Lower leg skin (tissue), 4 donors: ENCODE results near the gene MOK. TPM values are rescaled to one million over a fixed set of nuclear protein-coding genes. Genes with fewer than 3 reads are reported as not detected.
"Not testable (repeated sequence)": the region's sequence is repeated elsewhere in the genome, so short reads cannot be mapped to it uniquely, and the experiment has no call there.

Experiments used
- DNase-seq, 2 donors: peaks; one replicate each; pipeline ENCODE4 v3.0.0-alpha.2; 2019; ENCODE audit warnings: low spot score in 2 of 2
- H3K4me3 ChIP-seq: fragments of 200-600 bp; sonication (generic); 2 replicates; pipeline ENCODE4 v1.5.1; 2017; ENCODE audit warnings: mild to moderate bottlenecking, low read depth; ENCODE audit not compliant: poor library complexity, severe bottlenecking
- POLR2A ChIP-seq, 2 donors: fragments of 450-650 bp; IDR thresholded peaks; one replicate each; pipeline ENCODE4 v1.6.1; 2016 to 2017; ENCODE audit warnings: antibody characterized with exemption in 2 of 2, mild to moderate bottlenecking in 1 of 2, moderate library complexity in 1 of 2
- WGBS, 2 donors: methylation state at CpG; one replicate each; pipeline ENCODE4 v1.1.5; 2018; 5-methylcytosine and 5-hydroxymethylcytosine counted together
- intact Hi-C: fragments of 100-400 bp; cut with DNase I; formaldehyde crosslinking; loops from one replicate; pipeline ENCODE4 v1.15.0; 2023; ENCODE audit warnings: low total_unique reads
- total RNA-seq, 4 donors: library from RNA; depleted of rRNA; stranded (reverse); fragments of >200 nt; gene quantifications; one replicate each; pipeline ENCODE4 v1.1.0, GENCODE V29; 2016
- TF ChIP-seq, protein P1 (sequence below), 3 donors: fragments of 450-650 bp; IDR thresholded peaks; one replicate each; pipeline ENCODE4 v1.5.1; 2016; ENCODE audit warnings: antibody characterized with exemption in 3 of 3, mild to moderate bottlenecking in 3 of 3, moderate library complexity in 2 of 3

MOK gene
- total RNA-seq, 4 donors from 2014 or later, result 2.1 to 12.2 (median 7.8) TPM

DNA sequence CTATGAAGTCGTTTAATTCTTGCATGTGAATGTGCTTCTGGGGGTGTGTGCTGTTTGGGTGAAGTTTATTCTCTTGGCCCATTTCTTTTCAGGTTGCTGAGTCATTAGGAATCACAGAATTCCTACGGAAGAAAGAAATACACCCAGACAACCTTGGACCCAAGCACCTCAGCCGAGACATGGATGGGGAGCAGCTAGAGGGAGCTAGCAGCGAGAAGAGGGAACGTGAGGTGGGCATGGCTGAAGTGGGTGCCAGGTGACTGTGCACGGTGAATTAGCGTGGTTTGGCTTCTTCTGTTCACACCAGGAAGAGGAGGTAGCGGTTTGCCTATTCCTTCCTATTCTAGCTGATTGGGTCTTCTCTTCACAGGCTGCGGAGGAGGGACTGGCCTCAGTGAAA lies 33.8 kb upstream of the MOK start:
- intact Hi-C loops, result no loop called here
- H3K4me3 ChIP-seq, result no peak overlapping the region
- WGBS, 2 donors, result 89 to 91% methylated on average over 9 of the region's 9 CpGs
- no peak for DNase-seq
- no peak for TF ChIP-seq POLR2A (IDR thresholded peaks at IDR 0.05)
- TF ChIP-seq, protein P1, sequence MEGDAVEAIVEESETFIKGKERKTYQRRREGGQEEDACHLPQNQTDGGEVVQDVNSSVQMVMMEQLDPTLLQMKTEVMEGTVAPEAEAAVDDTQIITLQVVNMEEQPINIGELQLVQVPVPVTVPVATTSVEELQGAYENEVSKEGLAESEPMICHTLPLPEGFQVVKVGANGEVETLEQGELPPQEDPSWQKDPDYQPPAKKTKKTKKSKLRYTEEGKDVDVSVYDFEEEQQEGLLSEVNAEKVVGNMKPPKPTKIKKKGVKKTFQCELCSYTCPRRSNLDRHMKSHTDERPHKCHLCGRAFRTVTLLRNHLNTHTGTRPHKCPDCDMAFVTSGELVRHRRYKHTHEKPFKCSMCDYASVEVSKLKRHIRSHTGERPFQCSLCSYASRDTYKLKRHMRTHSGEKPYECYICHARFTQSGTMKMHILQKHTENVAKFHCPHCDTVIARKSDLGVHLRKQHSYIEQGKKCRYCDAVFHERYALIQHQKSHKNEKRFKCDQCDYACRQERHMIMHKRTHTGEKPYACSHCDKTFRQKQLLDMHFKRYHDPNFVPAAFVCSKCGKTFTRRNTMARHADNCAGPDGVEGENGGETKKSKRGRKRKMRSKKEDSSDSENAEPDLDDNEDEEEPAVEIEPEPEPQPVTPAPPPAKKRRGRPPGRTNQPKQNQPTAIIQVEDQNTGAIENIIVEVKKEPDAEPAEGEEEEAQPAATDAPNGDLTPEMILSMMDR (IDR thresholded peaks at IDR 0.05), result no peak

DNA sequence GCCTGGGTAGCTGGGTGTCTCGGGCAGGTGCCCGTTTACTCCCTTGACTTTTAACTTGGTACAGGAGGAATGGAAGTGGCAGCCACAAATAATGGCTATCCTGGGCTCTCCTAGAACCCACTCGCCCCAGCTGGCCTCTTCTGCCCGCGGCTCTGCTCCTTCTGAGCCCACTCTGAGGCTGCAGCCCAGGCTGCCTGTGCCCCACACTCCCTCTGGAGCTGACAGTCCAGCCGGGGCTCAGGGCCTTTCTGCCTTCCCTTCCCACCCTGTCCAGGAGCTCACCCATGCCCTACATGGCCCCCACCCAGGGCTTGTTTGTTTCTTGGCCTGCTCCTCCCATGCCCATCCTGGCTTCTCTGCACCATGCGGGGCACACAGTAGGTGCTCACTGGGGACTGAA lies 30.2 kb upstream of the MOK start:
- 95 to 97% methylated on average over 5 to 7 of the region's 7 CpGs for WGBS, 2 donors
- TF ChIP-seq POLR2A (IDR thresholded peaks at IDR 0.05), result no peak
- TF ChIP-seq, protein P1 (IDR thresholded peaks at IDR 0.05), result no peak
- H3K4me3 ChIP-seq, result no peak overlapping the region
- intact Hi-C loops, result no loop called here
- no peak for DNase-seq

DNA sequence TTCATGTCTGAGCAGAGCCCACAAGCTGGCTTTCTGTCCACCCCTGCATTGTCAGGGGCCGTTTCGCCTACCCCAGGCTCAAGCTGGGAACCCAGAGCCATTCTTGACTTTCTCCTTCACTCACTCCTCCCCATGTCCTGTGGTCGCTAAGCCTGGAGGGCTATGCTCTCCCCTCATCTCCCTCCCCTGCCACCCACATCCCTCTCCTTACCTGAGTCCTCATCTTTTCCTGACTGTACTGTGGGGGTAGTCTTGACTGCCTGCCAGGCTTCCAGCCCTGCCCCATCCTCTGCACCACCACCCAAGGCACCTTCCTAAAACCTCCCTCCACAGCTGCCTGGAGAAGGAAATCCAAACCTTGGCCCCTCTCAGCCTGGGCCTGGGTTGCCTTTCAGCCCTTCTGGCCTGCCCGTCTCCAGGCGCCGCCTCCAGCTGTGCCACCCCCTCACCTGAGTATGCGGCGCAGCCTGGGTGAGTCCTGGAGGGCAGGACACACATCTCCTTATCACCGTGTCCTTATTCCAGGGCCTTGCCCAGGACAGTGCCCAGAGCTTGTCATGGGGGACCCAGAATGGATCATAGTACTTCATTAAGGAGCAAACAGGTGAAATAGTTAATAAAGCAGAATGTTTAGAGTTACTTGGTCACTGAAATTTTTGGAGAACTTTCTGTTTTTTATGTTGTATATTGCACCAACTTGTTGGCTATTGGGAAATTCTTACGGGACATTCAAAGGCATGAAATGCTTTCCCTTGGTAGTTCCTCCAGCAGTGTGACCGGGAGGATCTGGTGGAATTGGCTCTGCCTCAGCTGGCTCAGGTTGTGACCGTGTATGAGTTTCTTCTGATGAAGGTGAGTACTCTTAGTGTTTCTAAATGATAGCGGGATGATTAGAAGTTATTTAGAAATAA lies 29.1 kb upstream of the MOK start:
- TF ChIP-seq, protein P1 (IDR thresholded peaks at IDR 0.05), result no peak
- no peak for TF ChIP-seq POLR2A (IDR thresholded peaks at IDR 0.05)
- WGBS, 2 donors, result 91 to 95% methylated on average over 13 of the region's 13 CpGs
- no peak for DNase-seq
- intact Hi-C loops, result no loop called here
- H3K4me3 ChIP-seq, result no peak overlapping the region

DNA sequence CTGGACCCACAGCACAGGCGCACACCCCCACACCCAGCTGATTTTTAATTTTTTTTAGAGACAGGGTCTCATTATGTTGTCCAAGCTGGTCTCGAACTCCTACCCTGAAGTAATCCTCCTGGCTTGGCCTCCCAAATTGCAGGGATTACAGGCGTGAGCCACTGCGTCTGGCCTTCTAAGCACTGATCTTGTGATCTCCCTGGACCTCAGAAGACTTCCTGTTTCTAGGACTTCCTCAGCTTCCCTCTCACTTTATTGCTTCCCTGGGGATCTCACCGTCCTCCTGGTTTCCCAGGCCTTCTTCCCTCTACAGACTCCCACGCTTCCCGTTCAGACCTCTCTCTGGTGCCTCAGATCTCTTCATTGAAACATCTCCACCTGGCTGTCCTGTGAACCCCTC lies 28.4 kb upstream of the MOK start:
- no peak overlapping the region for H3K4me3 ChIP-seq
- TF ChIP-seq, protein P1 (IDR thresholded peaks at IDR 0.05), result no peak
- no peak for TF ChIP-seq POLR2A (IDR thresholded peaks at IDR 0.05)
- 83 to 87% methylated on average over 7 of the region's 7 CpGs for WGBS, 2 donors
- DNase-seq, result no peak
- intact Hi-C loops, result no loop called here

DNA sequence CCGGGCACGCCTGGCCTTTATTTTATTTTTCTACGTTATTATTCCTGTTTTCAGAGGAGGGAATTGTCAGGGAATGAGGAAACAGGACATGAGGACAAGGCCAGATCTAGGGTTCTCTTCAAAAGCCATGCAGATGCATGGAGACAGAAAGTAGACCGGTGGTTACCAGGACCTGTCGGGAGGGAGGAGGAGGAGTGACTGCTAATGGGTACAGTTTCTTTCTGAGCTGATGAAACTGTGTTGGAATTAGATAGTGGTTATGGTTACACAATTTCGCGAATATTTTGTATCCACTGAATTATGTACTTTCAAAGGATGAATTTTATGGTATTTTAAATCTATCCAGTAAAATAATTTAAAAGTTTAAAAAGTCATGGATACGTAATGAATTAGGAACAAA lies 25.8 kb upstream of the MOK start:
- H3K4me3 ChIP-seq, result no peak overlapping the region
- DNase-seq, result no peak
- 96 to 97% methylated on average over 8 of the region's 8 CpGs for WGBS, 2 donors
- TF ChIP-seq POLR2A (IDR thresholded peaks at IDR 0.05), result no peak
- TF ChIP-seq, protein P1 (IDR thresholded peaks at IDR 0.05), result no peak
- intact Hi-C loops, result no loop called here

DNA sequence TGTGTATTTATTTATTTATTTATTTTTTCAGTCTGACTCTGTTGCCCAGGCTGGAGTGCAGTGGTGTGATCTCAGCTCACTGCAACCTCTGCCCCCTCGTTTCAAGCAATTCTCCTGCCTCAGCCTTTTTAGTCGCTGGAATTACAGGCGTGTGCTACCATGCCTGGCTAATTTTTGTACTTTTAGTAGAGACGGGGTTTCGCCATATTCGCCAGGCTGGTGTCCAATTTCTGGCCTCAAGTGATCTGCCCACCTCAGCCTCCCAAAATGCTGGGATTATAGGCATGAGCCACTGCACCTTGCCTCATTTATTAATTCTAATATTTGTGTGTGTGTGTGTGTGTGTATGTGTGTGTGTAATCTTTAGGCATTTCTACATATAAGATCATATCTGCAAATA lies 24.4 kb upstream of the MOK start:
- DNase-seq, H3K4me3 ChIP-seq, intact Hi-C loops: not testable (repeated sequence)
- whole genome bisulfite sequencing, 2 donors, result 80 to 86% methylated on average over 6 of the region's 6 CpGs
